NCI-H2171 (cell line): ENCODE measurements around the gene METTL9.
"Not testable (repeated sequence)": the region's sequence is repeated elsewhere in the genome, so short reads cannot be mapped to it uniquely, and the experiment has no call there.

Experiments
- DNase-seq: peaks from one replicate; lab custom pipeline; 2025; lab: John Stamatoyannopoulos, UW

METTL9 gene

DNA sequence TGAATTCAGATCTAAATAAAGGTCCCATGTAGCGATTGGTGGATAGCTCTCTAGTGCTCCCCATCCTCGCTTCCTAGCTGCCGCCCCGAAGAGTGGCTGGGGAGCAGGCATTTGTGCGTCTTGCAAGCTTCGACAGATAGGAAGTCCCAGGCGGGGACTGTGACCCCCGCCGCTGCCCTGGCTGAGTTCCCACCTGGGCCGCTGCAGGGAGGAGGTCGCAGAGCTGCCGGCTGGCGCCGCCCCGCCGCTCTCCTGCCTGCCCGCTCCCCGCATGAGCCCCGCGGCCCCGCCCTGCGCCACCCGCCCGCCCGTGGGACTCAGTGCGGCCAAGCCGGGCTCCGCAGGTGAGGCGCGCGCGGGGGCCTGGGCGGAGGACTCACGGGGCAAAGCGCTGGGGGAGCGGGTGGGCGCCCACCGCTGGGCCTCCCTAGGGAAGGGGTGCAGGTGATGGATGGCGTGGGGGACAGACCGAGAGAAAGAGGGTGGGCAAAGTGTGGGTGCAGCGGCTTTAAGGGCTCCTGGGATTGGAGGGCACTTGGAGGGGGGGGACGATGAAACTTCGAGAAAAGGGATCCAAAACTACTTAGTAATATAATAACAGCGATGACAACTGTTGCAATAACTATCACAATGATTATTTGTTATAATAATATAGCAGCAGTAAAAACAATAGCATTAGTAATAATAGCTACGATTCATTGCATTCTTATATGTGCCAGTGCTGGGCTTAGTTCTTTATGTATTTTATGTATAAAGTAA, 64.7 kb downstream of the METTL9 start, which contains the start of gene OTOA:
Gene OTOA, plus strand, starts transcription at position 80 of the 759 bp plus-strand sequence. CDS start 14,547 bp downstream, outside the sequence.
- peak; percentile 51 for DNase-seq

DNA sequence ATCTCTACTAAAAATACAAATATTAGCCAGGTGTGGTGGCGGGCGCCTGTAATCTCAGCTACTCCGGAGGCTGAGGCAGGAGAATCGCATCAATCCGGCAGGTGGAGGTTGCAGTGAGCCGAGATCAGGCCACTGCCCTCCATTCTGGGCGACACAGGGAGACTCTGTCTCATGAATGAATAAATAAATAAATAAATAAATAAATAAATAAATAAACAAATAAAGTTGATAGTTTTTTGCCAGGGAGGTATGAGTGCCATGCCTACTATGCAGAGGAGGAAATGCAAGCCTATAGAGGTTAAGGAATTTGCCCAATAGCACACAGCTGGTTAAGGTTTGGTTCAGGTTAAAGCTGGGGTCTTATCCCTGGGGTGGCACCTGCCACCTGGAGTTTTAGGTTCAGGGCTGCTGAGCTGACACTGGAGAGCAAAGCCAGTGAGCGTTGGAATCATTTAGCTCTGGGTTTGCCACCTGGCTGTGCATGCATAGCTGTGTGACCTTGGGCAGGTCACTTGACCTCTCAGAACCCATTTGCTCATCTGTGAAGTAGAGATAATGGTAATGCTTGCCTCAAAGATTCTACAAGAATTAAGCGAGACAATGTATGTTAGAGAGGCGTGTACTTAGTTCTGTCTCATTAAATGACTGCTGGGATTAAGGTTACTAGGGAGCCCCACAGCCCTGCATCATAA, 65.6 kb downstream of the METTL9 start:
- no peak for DNase-seq

- no peak for DNase-seq
These were observed 67.4 kb downstream of the METTL9 start for GRCh38 chr16:21666772-21667171.

DNA sequence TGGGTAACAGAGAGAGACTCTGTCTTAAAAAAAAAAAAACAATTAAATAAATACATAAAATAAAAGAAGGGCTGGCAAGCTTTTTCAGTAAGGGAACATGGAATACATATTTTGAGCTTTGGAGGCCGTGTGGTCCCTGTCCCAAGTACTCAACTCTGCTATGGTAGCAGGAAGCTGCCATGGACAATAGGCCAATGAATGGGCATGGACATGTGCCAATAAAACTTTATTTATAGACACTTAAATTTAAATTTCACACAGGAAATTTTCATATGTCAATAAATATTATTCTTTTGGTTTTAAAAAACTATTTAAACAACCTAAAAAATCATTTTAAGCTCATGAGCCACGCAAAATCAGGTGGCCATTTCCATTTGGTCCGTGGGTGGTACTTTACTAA, 68.2 kb downstream of the METTL9 start:
- no peak for DNase-seq

GRCh38 chr16:21673469-21673868, 74.1 kb downstream of the METTL9 start:
- no peak for DNase-seq

- not testable (repeated sequence) for DNase-seq
These were observed 75.1 kb downstream of the METTL9 start for GRCh38 chr16:21674456-21674855.

DNA sequence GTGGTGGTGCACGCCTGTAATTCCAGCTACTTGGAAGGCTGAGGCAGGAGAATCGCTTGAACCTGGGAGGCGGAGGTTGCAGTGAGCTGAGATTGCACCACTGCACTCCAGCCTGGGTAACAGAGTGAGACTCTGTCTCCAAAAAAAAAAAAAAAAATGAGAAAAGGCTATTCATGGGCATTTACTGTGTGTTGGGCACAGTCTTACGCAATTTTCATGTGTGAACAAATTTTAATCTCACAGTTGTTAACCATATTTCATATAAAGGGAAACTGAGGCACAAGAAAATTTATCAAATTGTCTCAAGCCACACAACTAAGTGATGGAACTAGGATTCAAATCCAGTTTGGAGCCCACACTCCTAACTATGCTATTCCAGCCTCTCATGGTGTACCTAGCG, 81.3 kb downstream of the METTL9 start:
- DNase-seq: not testable (repeated sequence)

GRCh38 chr16:21683184-21683583, 83.8 kb downstream of the METTL9 start:
- no peak for DNase-seq

GRCh38 chr16:21684199-21684598, 84.8 kb downstream of the METTL9 start:
- DNase-seq: peak; percentile 20

DNA sequence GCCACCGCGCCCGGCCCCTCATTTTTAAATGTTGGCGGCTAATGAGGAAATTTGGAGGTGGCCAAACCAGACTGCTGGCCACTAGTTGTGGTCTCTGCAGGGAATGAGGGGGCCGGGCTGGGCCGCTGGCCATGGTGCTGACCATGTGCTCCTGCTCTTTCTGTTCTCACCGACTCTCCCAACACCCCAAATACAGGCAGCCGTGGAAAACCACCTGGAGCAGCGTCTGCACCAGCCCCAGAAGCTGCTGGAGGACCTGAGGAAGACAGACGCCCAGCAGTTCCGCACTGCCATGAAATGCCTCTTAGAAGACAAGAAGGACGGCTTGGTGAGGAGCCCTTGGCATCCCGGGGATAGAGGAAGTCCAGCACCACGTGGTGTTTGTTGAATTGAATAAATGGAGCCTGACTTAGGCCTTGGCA, 85.7 kb downstream of the METTL9 start:
- no peak for DNase-seq

GRCh38 chr16:21689107-21689506, 89.7 kb downstream of the METTL9 start:
- no peak for DNase-seq

DNA sequence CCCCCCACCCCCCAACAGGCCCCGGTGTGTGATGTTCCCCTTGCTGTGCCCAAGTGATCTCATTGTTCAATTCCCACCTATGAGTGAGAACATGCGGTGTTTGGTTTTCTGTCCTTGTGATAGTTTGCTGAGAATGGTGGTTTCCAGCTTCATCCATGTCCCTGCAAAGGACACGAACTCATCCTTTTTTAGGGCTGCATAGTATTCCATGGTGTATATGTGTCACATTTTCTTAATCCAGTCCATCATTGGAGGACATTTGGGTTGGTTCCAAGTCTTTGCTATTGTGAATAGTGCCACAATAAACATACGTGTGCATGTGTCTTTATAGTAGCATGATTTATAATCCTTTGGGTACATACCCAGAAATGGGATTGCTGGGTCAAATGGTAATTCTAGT, 91.6 kb downstream of the METTL9 start:
- not testable (repeated sequence) for DNase-seq

- no peak for DNase-seq
These were observed 95.2 kb downstream of the METTL9 start for GRCh38 chr16:21694609-21695008.

DNA sequence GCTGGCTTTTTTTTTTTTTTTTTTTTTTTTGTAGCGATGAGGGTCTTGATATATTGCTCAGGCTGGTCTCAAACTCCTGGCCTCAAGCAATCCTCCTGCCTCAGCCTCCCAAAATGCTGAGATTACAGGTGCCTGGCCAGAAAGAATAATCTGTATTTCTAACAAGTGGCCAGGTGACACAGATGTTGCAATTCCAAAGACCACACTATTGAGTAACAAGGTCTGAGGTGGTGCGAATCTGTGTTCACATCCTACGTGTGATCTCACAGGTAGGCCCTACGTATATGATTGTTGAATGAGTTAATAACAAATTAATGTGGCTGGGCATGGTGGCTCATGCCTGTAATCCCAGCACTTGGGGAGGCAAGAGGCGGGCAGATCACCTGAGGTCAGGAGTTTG, 97.7 kb downstream of the METTL9 start:
- no peak for DNase-seq

DNA sequence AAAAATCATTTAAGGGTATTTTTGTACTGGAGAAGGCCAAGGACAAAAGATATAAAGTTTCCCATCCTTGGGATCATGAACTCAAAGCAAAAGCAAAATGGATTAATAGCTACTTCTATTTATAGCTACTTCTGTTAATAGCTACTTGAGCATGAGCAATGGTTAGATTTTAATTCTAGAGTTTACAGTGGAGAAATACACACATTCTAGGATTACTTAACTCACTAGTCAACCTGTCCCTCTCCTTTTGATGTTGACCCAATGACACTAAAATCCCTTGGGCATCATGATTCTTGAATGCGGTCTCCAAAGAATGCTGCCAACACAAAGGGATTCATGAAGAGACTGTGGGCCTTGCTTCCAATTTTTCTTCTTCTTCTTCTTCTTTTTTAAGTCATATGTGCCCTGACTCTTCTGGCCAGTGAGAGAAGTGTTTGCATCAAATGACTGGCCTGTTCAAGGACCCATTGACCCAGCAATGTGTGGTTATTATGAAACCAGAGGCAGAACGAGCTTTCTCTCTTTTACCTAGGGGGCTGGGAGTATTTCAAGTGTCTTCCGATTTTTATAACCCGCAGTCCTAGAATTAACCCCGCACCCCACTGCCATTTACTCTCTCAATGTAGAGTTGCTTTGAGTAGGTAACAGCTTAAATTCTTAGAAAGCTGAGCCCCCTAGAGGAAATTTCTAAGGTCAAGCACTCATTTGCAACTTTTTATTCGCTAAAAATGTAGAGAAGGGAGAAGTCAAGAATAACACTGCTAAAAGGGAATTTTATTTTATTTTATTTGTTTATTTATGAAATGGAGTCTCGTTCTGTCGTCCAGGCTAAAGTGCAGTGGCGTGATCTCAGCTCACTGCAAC, 99.0 kb downstream of the METTL9 start:
- no peak for DNase-seq

DNA sequence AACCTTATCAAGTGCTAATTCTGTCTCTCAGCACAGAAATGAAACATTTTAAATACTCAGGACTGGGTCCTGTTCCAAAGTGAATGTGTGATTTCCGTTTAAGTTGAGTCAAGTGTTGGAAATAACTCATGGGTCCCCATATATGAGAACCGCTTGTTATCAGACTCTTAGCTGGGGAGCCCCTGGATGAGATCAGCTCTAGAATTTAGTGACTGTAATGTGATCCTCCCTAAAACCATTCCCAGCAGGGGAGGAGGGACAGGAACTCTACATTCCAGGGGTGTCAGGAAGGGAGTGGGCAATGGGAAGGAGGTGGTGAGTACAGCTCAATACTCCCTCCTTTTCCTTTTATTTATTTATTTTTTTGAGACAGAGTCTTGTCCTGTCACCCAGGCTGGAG, 101.9 kb downstream of the METTL9 start:
- no peak for DNase-seq

DNA sequence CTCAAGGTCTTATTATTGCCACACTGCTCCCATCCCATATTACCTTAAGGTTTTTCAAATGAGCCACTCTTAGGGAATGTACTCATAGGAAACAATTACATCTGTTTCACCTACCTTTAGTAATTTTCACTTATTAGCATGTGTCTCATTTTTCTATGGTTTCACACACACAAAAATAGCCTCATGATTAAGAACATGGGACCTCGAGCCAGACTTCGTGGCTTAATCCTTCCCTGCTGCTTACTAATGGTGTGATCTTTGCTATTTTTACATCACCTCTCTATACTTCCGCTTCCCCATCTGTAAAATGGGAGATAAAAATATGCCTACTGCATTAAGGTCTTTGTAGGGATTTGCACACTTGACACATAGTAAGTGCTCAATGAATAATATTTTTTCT, 102.9 kb downstream of the METTL9 start:
- DNase-seq: no peak

GRCh38 chr16:21703156-21703555, 103.8 kb downstream of the METTL9 start:
- DNase-seq: no peak

- DNase-seq: no peak
These were observed 104.3 kb downstream of the METTL9 start for GRCh38 chr16:21703589-21704174.

GRCh38 chr16:21704266-21704665, 104.9 kb downstream of the METTL9 start:
- DNase-seq: no peak

GRCh38 chr16:21704733-21705132, 105.4 kb downstream of the METTL9 start:
- no peak for DNase-seq
